ENCODE measurements around the gene SPOCK1.

The SPOCK1 gene

GRCh38 chr5:137320056-137321045 is 178.8 kb downstream of the SPOCK1 start:
- DNase-seq: peak in 1 of 2 experiments; percentile 73

DNA sequence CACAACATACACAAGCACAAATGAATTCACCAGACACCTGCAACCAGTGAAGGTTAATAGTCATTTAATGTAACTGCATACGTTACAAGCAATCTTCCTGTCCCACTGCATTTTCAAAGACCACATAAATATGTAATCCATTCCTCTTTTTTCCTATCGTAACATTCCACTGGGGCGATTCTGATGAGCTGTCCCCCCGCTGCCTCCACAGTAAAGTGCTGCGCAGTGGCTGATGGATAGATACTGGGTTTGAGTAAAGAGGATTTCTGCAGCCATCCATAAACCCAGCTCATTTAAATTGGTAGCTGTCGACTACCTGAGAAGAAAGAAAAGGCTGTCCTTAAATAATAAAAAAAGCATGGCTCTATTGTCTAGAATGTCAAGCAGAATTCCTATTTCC is 181.1 kb downstream of the SPOCK1 start:
- DNase-seq: no peak

DNA sequence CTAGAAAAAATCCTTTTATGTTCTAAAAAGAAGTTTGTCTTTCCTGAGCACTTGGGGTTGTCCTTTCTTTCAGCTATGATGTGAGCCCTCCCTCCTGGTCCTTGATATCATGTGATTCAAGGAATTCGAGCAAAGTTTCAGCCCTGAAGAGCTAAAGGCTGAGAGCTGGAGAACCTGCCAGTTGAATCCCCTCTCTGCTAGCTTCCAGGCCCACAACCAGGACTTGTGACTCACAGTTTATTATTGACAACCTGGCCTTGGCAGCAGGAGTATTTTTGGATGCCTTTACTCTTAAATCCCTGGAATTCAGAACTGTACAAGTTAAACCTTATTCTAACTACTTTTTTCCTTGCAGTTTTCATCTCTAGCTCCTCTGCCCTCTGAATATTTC is 182.8 kb downstream of the SPOCK1 start:
- no peak for DNase-seq

GRCh38 chr5:137315534-137316345 is 183.4 kb downstream of the SPOCK1 start:
- DNase-seq: no peak

- DNase-seq: no peak
These were observed 184.0 kb downstream of the SPOCK1 start for GRCh38 chr5:137315109-137315508.

DNA sequence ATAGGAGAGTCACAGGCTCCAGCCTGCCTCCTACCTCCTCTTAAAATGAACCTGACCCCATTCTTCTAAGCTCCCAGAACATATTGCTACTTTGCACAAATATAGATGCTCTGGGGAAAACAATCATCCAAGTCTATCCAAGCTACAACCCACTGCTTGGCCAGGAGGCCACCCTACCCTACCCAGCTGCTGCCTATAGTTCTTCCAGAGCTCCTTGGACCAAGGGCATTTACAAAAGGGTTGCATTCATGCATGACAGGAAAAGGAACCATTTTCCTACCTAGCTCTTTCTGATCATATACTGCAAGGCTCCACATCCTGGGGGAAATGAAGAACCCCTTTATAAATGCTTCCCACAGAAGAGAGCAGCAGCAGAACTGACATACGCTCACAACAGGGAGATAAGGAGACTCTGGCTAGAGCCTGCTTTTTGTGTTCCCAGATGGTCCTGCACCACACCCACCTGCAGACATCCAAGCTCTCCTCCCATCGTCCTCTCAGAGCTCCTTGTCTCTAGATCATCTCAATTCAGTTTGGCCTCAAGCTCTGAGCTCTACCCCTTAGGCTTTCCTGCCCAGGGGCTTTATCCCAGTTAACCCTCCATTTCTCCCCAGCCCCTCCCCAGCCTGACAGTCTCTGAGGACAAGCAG is 185.5 kb downstream of the SPOCK1 start:
- no peak for DNase-seq

GRCh38 chr5:137312011-137312410 is 187.1 kb downstream of the SPOCK1 start:
- no peak for DNase-seq

DNA sequence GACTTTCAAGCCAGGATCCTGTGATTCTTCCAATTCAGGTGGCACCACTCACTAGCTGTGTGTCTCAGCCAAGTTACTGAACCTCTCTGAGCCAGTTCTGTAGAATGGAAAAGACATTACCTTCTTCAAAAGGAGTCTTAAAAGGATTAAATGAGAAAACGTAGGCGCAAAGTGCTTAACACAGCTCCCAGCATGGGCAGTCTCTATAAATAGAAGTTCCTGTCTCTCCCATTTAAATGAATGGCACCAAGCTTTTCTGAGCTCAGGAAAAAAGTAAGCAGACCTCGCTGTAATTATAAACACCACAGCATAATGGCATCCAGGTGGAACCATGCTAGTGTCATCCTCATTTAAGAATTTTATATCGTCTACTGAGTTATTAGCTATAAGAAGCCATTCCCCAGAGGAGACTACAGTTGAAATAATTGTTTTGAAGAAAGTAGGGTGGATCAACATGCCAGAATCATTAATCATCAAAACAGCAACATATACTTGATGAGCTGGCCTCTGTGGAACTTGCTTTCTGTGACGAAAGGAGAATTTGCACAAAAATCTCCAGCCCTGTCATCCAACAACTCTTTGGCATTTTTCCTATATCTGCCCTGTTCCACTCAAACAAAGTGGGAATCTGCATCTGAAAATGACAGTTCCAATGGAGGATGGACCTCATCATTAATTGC is 188.9 kb downstream of the SPOCK1 start:
- DNase-seq: peak; percentile 86 to 92

GRCh38 chr5:137309290-137309689 is 189.8 kb downstream of the SPOCK1 start:
- no peak for DNase-seq

GRCh38 chr5:137308311-137308710 is 190.8 kb downstream of the SPOCK1 start:
- DNase-seq: no peak

DNA sequence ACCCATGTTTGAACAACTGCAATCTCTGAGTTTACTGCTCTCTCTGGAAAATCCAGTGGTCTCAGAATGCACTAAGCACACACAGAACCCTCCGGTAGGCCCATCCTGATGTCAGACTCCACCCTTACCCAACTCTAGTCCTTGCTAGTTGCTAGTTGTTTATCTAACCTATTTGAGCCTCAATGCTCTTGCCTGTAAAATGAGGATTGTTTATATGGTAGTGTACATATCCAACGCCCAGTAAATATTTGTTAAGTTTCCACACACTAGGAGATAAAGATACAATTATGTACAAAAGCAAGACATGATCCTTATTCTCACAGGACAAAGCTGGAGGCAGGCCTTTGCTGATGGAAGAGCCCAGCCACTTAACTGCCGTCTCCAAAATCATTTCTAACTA is 192.2 kb downstream of the SPOCK1 start:
- no peak for DNase-seq

DNA sequence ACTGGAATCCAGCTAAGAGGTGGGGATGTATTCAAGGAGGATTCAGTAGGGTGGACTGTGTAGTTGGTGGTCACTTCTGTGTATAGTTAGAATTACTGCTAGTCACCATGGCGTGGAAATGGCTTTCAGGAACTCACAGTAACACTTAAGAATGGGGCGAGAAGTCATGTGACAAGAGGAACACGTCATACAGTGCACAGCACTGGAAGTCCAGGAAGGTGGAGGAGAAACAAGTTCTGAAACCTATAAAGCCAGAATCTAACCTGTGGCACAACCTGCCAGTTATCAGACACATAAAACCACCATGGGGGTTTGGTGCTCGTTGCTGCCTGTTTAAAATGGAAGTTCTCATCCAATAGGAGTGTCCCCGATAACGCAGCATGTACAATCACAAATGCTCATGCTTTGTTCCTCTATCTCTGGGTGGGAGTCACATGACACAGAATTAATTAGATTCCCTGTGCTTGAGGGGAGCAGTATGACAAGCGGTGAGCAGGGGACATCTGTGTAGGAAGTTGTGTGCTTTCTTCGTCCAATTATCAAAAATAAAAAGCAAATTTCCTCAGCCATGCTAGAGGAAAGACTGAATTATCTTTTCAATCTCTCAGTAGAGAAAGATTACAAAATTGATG is 193.0 kb downstream of the SPOCK1 start:
- no peak for DNase-seq

DNA sequence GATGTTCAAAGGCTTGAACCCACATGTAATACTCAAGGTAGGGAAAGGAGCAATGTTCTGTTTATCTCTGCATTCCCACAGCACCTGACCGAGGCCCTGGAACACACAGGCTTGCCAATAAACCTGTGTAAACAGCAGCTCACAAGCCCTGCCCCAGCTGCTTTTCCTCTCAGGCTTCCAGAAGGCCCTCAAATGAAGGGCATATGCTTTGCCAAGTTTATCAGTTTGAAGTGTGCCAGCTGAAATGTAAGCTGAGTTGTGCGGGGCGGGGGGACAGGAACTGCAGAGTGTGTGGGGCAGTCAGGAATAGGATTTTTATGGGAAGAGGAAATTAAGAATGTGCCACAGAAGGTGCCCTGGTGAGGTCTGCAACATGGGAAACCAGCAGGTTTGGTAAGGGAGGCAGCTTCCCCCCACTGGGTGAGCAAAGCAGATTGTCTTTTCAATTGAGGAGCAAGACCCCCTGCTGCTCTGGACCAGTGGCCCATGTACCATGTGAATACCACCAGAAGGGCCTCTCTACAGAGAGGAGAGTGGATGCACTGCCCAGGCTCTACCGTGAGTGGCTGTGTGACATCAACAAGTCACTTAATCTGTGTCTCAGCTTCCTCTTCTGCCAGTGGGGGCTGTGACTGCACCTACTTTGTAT is 194.8 kb downstream of the SPOCK1 start:
- no peak for DNase-seq

- DNase-seq: no peak
These were observed 195.6 kb downstream of the SPOCK1 start for GRCh38 chr5:137303509-137303908.

DNA sequence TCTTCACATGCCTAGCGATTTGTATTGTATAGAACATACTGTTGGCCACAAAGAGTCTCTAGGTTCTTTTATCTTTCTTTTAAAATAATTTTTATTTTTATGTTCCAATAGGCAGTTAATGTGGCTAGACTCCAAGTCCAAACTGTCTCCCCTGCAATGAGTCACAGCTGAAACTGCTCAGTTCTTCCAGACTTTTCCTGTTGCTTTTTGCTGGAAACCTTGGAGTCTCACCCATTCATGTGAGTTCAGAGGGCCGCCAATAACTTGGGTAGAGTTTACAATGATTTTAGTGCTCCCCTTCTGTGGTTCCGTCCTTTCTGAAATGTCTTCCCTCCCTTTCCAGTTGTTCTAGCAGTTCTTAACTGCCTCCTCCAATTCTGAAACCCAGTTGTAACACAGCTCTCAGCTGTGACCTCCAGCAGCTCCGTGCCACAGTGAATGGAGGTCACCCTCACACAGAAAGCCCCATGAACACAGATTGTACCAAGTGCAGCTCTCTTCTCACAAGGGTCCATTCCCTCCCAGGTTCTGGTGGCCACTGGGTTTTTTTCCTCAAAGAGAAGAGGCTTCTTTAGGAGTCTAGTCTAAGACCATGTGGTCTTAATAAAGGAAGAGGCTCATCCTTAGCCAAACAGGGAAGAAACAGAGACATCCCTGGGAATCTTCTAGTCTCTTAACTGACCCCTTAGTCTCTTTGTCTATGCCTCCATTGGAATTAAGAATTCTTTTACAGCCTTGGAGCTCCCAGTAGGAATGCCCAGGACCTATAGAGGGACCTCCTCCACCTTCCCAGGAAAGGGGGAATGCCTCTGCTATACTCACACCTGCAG is 198.5 kb downstream of the SPOCK1 start:
- DNase-seq: no peak

DNA sequence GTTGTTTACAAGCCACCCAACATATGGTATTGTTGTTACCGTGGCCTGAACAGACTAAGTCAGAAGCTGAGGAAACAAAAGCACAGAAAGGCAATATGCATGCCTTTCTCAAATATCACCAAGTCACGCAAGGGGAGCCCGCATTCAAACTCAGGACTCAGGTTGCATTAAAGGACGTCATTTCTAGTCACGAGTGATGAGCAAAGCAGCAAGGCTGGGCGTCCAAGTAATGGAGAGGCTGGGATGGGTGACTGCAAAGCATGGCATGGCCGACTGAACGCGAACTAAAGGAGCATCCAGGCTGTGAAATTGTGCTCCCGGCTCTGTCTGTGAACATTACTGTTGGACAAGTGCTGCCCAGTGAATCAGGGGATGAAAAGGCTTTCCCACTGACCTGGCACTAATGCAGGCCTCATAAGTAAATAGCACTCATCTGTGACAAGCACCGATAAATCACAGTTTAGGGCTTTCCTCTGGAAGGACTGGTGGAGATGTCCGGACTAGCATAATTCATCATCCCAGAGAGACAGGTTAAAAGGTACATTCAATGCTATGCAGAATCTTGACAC is 202.8 kb downstream of the SPOCK1 start:
- DNase-seq: no peak

DNA sequence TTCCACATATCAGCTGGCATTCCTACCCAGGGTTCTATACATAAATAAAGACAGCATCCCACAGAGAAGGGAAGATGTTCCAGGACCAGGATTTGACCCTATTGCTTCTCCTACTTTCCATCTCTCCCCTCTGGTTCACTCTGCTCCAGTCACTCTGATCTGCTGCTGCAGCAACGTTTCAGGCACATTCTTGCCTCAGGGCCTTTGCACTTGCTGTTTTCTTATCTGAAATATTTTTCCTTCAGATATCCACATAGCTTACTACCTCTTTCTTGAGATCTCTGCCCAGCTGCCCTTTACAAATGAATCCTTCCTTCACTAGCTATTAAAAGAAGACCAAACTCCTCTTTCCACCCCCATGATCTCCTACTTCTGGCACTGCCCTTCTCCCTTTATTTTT is 204.5 kb downstream of the SPOCK1 start:
- no peak for DNase-seq

DNA sequence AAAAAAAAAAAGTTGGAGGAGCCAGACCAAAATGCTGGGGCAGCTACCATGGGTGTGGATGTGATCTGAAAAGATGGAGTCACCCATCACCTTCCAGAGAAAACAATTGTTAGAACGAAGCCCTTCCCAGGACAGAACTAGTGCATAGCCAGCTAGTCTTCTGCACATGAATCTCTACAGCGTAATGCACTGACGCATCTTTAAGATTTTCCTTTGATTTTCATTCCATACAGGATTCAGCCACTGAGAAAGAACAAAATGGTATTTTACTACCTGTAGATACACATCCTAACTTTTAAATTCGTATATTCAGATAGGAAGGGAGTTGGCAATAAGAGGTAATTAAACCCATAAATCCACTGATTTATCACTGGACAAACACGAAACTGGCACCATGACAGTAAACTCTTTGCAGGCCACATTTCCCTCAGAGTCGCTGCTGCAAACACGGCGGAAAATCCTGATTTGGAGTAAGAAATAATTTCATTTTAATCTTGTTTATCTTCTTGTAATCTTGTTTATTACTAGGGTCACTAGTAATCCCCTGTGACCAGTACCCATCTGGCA is 206.6 kb downstream of the SPOCK1 start:
- DNase-seq: no peak

DNA sequence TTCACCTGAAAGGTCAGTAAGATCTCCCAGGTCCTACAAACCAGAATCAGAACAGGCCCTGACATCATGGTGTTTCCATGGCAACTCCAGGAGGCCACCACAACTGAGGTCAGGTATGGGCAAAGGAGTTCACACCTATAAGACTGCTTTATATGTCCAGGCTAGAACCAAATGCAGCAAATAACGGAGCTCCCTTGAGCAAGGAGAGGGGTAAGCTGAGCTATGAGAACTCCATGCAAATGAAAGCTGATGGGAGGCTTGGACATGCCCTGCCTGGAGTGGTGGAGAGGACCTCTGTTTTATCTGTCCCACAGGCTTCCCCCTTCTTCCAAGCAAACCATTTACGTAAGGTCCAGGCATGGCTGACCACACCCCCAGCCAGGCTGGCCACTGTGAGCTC is 207.7 kb downstream of the SPOCK1 start:
- DNase-seq: no peak

DNA sequence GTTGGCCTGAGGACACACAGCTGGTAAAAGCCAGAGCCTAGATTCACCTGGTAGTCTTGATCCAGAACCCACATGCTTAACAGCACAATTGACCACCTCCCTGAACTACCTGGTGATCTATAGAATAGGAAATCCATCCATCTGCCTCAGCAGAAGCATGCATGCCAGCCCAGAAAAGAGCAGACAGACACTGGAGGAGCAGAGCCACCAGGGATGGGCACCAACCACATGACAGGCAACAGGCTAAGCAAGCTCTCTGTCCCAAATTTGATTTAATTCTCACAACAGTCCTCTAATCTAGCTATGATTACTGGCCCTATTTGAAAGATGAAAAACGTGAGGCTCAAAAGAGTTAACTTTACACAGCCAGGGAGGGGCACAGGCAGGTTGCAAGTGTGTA is 208.1 kb downstream of the SPOCK1 start:
- no peak for DNase-seq

All from SW 1271 (cell line).